GM21529 (cell line): ENCODE results near the gene LSM14A.
"Not testable (repeated sequence)": the region's sequence is repeated elsewhere in the genome, so short reads cannot be mapped to it uniquely, and the experiment has no call there.

Experiments used
- ATAC-seq: cut with Tn5 transposase; IDR thresholded peaks from one replicate; pipeline ENCODE4 v1.9.1; 2021; ENCODE audit not compliant: unreplicated experiment

Gene LSM14A

DNA sequence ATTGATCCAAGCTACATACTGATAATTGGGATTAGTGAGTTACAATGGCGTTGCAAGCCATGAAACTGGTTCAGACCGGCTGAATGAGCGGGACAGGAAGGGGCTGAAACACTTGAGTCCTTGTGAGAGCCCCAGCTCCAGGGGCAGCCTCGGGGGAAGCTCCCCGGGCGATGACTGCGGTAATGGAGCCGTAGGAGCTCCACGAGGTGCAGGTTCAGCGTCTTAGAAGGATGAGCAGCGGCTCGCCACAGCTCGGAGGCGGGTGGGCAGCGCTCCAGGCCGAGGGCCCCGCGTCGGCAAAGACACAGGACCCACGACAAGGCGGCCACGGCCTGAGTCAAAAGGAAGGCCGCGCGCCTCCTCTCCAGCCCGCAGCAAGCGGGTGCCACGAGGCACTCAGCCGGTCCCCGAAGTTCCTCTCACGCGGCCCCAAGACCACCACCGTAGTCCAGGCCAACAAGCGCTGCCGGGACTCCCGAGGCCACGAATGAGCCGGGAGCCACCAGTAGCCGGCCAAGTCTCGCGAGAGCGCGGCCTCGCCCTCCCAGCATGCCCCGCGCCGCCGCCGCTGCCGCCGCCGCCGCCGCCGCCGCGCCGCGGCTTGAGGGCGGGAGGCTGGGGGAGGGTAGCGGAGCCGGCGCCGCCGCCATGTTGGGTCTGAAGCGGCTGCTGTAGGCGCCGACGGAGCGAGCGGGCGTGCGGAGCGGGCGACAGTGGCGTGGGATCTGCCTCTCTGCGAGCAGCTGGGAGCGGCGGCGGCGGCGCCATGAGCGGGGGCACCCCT lies at the start of gene LSM14A:
LSM14A (plus strand) TSS at position 628 of the 784 bp plus-strand sequence; CDS start at position 767, 139 bp downstream.
- peak; percentile 61 for ATAC-seq

DNA sequence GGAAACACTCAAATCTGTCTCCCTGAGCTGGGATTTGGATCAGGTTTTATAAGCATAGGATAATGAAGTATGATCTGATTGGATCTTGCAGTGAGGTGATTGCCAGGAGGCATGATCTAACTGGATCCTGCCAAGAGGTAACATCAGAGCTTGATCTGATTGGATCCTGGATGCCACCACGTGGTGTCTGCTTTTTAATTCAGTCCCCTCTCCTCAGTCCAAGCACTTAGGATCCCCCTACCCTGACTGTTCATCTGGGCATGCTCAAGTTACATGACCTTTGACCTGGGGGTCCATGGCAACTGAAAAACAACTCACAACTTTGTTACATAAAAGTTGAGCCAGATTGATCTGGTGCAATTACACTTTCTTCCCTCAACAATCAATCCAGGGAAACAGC lies 47.5 kb upstream of the LSM14A start:
- no peak for ATAC-seq

DNA sequence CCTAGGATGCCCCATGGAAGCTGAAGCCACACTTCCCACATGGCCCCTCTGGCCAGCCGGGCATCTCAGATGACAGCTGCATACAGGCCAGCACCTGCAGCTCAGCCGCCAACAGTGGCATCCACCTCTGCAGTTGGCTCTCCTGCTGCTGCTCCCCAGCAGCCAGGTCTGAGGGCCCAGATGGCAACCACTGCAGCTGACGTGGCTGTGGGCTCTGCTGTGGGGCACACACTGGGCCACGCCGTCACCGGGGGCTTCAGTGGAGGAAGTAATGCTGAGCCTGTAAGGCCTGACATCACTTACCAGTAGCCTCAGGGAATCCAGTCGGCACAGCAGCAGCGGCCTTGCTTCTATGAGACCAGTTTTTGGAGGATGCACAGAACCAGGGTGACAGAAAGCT lies 45.3 kb upstream of the LSM14A start:
- ATAC-seq = no peak

DNA sequence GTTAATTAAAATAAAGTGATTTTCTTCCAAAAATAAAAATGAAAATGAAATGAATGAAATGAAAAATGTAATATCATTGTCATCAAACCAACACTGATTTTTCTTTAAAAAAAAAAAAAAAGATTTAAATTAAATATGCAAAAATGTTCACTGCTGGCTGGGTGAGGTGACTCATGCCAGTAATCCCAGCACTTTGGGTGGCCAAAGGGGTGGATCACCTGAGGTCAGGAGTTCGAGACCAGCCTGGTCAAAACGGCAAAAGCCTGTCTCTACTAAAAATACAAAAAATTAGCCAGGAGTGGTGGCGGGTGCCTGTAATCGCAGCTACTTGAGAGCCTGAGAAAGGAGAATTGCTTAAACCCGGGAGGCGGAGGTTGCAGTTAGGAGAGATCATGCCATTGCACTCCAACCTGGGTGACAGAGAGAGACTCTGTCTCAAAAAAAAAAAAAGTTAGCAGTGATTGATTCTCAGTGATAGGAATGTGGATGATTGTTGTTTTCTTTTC lies 44.6 kb upstream of the LSM14A start:
- no peak for ATAC-seq

DNA sequence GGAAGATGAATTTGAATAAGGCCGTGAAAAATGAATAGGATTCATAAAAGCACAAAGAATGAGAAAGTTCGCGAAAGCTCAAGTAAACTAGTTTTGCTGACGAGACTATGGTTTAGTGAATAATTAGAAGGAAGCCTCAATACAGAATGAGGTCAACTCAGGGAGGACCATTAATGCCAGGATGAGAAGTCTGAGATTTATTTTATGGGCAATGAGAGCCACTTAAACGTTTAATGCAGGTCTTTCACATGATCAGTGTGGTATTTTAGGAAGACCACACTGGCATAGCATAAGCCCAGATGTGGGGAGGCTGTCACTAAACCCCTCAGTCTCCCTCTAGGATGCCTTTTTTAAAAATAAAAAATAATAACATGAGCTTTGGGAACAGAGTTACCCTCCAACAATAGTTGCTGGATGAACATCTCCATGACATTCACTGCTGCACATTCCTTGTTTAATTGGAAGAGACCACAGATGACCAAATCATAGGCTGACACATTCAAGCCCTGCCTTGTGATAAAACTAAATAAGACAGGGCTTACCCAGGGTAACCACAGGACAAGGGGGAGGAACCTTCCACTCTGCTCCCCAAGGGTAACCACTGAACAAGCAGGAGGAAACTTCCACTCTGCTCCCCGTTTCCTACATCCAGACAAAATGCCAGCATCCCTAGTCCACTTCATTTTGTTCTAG lies 43.6 kb upstream of the LSM14A start:
- no peak for ATAC-seq

DNA sequence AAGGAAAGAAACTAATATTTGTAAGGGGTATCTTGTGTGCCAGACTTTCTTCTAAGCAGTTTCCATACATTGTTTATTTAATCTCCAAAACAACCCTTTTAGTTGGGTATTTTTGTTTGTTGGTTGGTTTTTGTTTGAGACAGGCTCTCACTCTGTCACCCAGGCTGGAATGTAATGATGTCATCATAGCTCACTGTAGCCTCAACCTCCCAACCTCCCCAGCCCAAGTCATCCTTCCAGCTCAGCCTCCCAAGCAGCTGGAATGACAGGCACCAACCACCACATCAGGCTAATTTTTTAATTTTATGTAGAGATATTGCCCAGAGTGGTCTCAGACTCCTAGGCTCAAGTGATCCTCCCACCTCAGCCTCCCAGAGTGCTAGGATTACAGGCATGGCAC lies 41.2 kb upstream of the LSM14A start:
- ATAC-seq = no peak

DNA sequence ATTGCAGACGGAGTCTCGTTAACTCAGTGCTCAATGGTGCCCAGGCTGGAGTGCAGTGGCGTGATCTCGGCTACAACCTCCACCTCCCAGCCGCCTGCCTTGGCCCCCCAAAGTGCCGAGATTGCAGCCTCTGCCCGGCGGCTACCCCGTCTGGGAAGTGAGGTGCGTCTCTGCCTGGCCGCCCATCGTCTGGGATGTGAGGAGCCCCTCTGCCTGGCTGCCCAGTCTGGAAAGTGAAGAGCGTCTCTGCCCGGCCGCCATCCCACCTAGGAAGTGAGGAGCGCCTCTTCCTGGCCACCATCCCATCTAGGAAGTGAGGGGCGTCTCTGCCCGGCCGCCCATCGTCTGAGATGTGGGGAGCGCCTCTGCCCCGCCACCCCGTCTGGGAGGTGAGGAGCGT lies 40.2 kb upstream of the LSM14A start:
- ATAC-seq = not testable (repeated sequence)

DNA sequence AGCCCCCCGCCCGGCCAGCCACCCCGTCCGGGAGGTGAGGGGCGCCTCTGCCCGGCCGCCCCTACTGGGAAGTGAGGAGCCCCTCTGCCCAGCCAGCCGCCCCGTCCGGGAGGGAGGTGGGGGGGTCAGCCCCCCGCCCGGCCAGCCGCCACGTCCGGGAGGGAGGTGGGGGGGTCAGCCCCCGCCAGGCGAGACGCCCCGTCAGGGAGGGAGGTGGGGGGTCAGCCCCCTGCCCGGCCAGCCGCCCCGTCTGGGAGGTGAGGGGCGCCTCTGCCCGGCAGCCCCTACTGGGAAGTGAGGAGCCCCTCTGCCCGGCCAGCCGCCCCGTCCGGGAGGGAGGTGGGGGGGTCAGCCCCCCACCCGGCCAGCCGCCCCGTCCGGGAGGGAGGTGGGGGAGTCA lies 39.6 kb upstream of the LSM14A start:
- ATAC-seq = not testable (repeated sequence)

DNA sequence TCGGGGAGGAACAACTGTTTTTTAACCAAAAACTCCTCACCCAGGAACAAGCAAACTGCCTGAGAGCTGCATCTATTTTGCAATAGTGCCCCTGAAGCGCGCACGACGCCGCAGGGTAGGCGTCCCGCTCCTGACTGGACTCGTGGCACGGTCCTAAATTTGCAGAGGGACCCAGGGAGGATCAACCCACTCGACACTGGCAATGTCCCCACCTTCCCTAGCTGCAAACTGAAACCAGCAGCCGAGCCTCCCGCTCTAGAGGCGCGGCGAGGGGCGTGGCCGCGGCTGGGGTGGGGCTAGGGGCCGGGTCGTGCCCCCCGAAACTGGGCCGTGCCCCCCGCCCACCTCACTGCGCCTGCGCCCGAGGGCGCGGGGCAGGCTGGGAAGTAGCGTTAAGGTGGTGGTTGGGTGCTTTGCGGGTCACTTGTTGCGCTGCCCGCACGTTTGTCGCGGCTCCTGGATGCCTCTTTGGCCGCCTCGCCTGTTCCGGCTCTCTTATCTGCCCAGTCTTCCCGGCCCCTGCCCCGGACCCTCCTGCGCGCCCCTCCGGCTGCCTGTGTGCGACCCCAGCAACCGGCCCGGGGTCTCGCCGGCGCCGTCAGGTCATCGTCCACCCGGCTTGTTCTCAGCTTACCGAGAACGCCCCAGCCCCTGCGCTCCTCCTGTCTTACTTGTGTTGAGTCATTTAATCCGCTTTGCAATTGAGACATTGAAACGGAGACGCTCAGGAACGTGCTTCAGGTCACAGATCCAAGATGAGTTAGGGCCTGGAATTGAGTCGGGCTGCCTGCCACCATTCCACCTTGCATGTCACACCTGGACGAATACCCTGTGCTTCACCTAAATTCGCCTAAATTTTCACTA lies 37.9 kb upstream of the LSM14A start:
- ATAC-seq = peak; percentile 88

DNA sequence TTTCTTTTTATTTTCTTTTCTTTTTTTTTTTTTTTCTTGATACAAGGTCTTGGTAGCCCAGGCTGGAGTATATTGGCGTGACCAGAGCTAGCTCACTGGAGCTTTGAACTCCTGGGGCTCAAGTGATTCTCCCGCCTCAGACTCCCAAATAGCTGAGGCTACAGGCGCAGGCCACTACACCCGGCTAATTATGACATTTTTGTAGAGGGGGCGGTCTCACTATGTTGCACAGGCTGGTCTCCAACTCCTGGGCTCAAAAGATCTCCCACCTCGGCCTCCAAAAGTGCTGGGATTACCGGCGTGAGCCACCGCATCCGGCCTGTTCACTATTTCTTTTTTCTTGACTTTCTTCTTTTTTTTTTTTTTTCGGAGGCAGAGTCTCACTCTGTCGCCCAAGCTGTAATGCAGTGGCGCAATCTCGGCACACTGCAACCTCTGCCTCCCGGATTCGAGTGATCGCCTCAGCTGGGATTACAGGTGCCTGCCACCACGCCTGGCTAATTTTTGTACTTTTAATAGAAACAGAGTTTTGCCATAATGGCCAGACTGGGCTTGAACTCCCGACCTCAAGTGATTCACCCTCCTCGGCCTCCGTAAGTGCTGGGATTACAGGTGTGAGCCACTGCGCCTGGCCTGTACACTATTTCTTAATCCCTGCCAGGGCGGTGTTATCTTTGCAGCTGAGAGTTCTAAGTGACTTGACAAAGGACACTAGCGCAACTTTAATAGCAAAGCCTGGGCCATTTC lies 37.1 kb upstream of the LSM14A start:
- ATAC-seq = no peak

DNA sequence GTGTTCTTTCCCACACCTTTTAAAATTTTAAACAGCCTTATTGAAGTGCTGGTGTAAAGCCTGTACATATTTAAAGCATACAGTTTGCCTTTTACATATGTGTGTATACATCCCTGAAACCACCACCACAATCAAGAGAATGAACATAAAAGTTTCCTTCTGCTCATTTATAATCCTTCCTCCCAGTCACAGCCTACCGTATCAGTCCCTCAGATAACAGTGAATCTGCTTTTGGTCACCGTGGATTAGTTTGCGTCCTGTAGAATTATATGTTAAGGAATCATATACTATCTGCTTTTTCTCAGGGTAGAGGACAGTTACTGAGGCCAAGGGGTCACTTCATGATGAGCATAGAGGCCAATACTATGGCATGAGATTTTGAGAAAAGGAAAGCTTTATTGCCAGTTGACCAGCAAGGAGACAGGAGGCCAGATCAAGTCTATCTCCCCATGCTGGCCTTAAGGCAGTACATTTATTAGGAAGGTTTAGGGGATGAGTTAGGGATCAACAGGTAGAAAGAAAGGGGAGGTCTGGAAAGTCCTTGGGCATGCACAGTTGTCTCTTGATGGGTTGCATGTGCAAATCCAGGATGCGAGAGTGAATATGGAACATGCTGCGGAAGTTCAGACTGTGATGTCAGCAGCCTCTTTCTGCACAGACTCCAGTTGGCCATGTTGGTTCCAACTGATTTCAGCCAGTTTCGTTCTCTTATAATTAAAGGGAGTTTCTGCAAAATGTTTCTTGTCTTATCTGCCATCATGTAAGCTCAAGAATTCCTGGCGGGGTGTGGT lies 36.3 kb upstream of the LSM14A start:
- ATAC-seq = no peak

DNA sequence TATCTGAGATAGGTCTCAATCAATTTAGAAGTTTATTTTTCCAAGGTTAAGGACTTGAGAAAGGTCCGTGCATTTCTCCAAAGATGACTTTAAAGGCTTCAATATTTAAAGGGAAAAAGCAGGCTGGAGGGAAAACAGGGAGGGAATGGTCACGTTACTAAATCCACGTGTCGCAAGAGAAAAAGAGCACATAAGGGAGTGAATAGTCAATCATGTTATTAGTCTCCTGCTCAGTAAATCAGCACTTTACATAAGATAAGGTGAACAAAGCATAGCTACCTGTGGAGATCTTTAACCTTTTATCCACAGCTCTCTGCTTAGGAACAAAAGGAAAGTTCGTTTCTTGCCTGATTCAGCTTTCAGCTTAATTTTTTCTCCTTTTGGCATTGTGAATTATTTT lies 31.3 kb upstream of the LSM14A start:
- no peak for ATAC-seq

DNA sequence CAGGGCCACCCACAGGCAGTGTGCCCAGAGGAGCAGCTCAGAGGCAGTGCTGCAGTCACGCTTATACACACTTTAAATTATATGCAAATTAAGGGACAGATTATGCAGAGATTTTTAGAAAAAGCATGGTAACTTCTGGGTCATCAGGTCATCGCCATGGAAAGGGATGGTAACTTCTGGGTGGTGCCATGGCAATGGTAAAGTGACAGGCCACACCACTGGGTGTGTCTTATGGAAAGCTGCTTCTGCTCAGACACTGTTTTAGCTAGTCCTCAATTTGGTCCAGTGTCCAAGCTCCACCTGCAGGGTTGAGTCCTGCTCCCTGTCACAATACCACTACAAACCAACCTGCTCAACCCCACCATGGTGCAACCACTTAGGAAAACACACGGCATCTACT lies 29.9 kb upstream of the LSM14A start:
- no peak for ATAC-seq

DNA sequence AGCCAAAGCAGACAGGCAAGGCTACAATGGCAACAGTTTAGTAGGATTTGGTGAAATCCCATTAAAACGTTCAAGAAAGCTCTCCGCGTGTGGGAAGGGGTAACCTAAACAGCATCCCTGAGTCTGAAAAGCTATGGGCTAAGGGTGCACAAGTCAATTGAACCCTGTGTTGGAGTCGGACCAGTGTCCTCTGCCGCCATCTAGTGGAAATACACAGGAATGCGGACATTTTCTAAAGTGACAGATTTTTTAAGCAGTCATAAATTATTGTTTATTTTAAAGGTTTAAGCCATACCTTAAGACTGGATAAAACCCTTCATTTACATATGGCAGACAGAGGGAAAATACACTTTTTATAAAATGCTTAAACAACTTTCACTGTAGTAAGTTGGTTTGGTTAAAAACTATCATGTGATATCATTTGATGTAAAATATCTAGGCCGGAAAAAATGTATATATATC lies 26.5 kb upstream of the LSM14A start:
- no peak for ATAC-seq

DNA sequence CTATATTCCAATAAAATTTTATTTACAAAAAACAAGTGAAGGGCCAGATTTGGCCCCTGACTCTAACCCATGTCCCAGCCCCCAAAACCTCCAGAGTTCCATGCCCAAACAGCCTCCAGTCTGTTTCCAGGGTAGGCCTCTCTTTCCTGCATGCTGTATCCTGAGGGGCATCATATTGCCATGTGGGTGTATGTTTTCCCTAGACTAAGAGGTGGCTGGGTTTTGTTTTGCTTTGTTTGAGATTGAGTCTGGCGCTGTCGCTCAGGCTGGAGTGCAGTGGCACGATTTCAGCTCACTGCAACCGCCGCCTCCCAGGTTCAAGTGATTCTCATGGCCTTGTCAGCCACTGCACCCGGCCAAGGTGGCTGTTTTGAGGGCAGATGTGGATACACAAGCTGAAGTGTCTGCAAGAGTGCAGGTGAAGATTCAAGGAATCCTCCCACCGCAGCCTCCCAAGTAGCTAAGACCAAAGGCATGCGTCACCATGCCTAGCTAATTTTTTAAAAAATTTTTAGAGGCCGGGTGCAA lies 23.6 kb upstream of the LSM14A start:
- no peak for ATAC-seq

DNA sequence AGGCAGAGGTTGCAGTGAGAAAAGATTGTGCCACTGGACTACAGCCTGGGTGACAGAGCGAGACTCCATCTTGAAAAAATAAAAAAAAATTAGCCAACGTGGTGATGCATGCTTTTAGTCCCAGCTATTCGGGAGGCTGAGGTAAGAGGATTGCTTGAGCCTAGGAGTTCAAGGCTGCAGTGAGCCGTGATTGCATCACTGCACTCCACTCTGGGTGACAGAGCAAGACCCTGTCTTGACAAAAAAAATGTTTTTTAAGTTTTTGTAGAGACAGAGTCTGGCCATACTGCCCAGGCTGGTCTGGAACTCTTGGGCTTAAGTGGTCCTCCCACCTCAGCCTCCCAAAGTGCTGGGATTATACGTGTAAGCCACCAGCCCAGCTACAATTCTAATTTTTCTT lies 22.4 kb upstream of the LSM14A start:
- ATAC-seq = no peak

DNA sequence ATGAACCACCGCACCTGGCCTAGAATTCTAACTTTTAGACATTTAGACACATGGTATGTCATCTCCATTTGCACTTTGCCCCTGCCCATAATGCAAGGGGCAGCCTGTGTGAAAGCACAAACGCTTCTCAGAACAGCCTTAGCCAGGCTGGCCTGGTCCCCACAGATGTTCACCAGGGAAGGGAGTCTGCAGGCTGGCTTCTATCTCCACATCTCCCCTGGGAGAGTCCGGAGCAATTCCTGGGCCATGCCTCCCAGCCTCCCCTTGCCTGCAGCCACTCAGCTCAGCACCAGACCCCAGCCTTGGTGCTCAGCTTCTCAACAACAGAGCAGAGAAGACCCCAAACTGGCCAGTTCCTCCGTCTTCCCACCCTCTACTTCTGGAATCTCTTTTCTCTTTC lies 21.7 kb upstream of the LSM14A start:
- no peak for ATAC-seq

DNA sequence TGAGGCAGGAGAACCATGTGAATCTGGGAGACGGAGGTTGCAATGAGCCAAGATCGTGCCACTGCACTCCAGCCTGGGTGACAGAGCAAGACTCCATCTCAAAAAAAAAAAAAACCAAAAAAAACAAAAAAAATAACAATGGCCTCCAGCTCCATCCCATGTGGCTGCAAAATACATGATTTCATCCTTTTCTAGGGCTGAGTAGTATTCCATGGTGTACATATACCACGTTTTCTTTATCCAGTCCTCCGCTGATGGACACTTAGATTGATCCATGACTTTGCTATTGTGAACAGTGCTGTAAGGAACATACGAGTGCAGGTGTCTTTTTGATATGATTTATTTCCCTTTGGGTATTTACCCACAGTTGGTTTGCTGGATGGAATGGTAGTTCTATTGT lies 20.9 kb upstream of the LSM14A start:
- ATAC-seq = no peak

DNA sequence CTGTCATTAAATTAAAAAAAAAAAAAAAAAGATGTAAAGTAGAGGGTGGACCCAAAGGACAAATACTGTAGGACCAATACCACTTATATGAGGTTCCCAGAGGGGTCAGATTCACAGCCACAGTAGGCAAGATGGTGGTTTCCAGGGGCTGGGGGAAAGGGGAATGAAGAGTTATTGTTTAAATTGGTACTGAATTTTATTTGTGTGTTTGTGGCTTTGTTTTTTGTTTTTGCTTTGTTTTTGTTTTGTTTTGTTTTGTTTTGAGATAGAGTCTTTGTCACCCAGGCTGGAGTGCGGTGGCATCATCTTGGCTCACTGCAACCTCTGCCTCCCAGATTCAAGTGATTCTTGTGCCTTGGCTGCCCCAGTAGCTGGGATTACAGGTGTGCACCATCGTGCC lies 17.9 kb upstream of the LSM14A start:
- ATAC-seq = no peak

DNA sequence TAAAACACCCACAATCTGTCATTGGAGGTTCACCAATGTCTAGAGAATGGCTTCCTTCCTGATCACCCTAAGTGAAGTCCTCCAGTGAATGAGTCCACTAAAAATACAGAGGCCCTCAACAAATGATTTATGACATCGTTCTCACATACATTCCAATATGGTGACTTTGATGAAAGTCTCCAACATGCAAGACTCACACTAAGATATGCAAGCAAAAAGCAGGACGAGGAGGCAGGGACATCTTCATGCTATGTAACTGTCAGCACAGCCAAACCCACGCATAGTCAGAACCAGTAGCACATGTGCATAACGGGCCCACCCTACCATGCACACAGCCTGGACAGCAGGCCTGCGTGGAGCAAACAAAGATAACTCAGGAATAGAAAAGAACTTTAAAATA lies 16.6 kb upstream of the LSM14A start:
- ATAC-seq = no peak
